ENCODE results near the gene FAM114A1.
"Not testable (repeated sequence)": the region's sequence is repeated elsewhere in the genome, so short reads cannot be mapped to it uniquely, and the experiment has no call there.

The FAM114A1 gene

GRCh38 chr4:38979511-38980230 lies 112.1 kb downstream of the FAM114A1 start:
- no peak for DNase-seq

- no peak for DNase-seq
Measured at GRCh38 chr4:38980903-38981676, 113.5 kb downstream of the FAM114A1 start.

- no peak for DNase-seq
Measured at GRCh38 chr4:38982361-38983095, 114.9 kb downstream of the FAM114A1 start.

DNA sequence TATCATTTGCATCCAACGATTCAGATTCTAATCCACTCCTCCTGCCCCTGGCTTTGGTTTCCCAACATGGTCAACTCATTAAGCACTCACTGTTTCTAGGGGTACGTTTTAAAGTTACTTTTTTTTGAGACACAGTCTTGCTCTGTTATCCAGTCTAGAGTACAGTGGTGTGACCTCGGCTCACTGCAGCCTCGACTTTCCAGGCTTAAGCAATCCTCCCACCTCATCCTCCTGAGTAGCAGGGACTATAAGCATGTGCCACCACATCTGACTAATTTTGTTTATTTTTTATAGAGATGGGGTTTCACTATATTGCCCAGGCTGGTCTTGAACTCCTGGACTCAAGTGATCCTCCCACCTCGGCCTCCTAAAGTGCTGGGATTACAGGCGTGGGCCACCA lies 115.7 kb downstream of the FAM114A1 start:
- DNase-seq, result no peak

GRCh38 chr4:38983787-38984598 lies 116.4 kb downstream of the FAM114A1 start:
- DNase-seq, result no peak

DNA sequence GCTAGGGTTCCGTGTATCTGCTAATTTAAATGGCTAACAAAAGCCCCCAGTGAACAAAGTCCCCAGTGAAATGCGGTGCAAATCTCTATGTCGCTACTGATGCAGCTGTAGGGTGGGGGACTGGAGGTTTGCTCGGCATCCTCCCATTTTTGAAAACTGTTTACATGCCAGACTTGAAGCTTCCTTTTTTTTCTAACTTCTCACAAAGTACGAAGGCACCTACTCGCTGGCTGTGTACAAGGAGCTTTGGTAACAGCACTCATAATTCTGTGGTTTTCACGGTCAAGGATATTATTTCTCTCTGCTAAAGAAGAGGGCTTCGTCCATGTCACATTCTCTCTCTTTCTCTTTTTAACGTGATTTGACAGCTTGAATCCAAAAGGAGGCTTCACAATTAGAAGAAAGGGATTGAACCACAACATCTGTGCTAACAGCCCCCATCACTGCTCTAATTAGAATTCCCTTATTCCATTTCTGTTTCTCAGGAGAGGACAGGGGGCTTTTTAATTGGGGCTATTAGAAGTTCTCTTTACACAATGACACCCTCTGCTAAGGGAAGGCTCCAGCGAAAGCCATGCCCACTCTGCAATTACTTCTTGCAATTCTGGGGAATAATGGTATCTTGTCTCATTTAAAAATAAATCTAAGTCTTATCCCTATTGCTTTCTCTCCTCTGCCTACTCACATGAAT lies 117.9 kb downstream of the FAM114A1 start:
- DNase-seq, result no peak

- no peak for DNase-seq
Measured at GRCh38 chr4:38987491-38987890, 119.9 kb downstream of the FAM114A1 start.

GRCh38 chr4:38988353-38988752 lies 120.7 kb downstream of the FAM114A1 start:
- DNase-seq, result not testable (repeated sequence)

DNA sequence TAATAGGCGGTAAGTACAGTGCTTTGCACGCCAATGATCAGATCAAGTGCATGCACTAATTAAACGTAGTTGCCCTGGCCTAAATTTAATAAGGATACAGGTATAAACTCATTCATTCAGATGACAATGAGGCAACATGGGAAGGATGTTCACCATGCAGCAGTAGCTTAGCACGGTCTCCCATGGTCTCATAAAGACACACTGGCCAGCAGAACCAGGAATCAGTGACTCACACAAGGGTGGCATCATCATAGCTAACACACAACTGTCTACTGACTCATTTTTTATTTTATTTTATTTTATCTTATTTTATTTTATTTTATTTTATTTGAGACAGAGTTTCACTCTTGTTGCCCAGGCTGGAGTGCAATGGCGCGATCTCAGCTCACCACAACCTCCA lies 121.9 kb downstream of the FAM114A1 start:
- no peak for DNase-seq

- DNase-seq, result no peak
Measured at GRCh38 chr4:38990241-38990640, 122.6 kb downstream of the FAM114A1 start.

- DNase-seq, result no peak
Measured at GRCh38 chr4:38993683-38994082, 126.1 kb downstream of the FAM114A1 start.

- no peak for DNase-seq
Measured at GRCh38 chr4:38994135-38994534, 126.5 kb downstream of the FAM114A1 start.
